ENCODE measurements around the gene SCN1A. TPM values are rescaled to one million over a fixed set of nuclear protein-coding genes. Genes with fewer than 3 reads are reported as not detected.

The SCN1A gene
- total and polyA plus RNA-seq, 2 experiments from 2014 or later, result 1.2 to 1.3 TPM

- TF ChIP-seq ZNF462 (CRISPR knock-in tag; IDR thresholded peaks at IDR 0.05), result no peak
- no peak for TF ChIP-seq ZNF331 (CRISPR knock-in tag; IDR thresholded peaks at IDR 0.05; ENCODE audit: low read depth)
- no peak for TF ChIP-seq CREB1 (CRISPR knock-in tag; IDR thresholded peaks at IDR 0.05; ENCODE audit: low read depth)
- TF ChIP-seq JUNB (IDR thresholded peaks at IDR 0.05; ENCODE audit: unreplicated experiment), result no peak
Observed at GRCh38 chr2:165950438-165950837, 177.4 kb downstream of the SCN1A start (continued).

GRCh38 chr2:165941827-165942226 lies 186.0 kb downstream of the SCN1A start:
- no peaks in the 10 kb centered on the region for H3K9me3 Mint-ChIP-seq
- no peak overlapping the region for H3K4me3 Mint-ChIP-seq
- Histone ChIP-seq H3K27ac (ENCODE audit: low read depth) (no peak overlapping the region), H4K20me1 (replicated peaks; ENCODE audit: insufficient read depth) (no peaks in the 10 kb centered on the region), H3K79me2 (replicated peaks; ENCODE audit: insufficient read depth) (no peaks in the 10 kb centered on the region), H3K36me3 (ENCODE audit: insufficient read depth) (peaks cover 24% of the 10 kb centered on the region), H3F3A (replicated peaks; ENCODE audit: low read depth) (no peaks in the 10 kb centered on the region), H2AFZ (no peak overlapping the region), H3K4me3 (no peak overlapping the region), H3K4me1 (ENCODE audit: insufficient read depth) (peaks cover 7% of the 10 kb centered on the region), H3K27me3 (ENCODE audit: insufficient read depth) (no peaks in the 10 kb centered on the region), H3K9me2 (ENCODE audit: insufficient read depth) (no peaks in the 10 kb centered on the region), H3K4me2 (no peak overlapping the region)
- no peak overlapping the region for H3K27ac Mint-ChIP-seq
- peaks cover 23% of the 10 kb centered on the region for H3K36me3 Mint-ChIP-seq (ENCODE audit: low read depth)
- H3K27me3 Mint-ChIP-seq (ENCODE audit: insufficient read depth, low read depth, poor library complexity), result no peaks in the 10 kb centered on the region
- ATAC-seq, result no peak
- DNase-seq (ENCODE audit: low spot score), result no peak
- peaks cover 9% of the 10 kb centered on the region for H3K4me1 Mint-ChIP-seq
- no peak for TF ChIP-seq EZH2phosphoT487 (IDR thresholded peaks at IDR 0.05; ENCODE audit: unreplicated experiment)
- no peak for TF ChIP-seq JUNB (IDR thresholded peaks at IDR 0.05; ENCODE audit: unreplicated experiment)
- no peak for TF ChIP-seq ETS1 (IDR thresholded peaks at IDR 0.05)
- no peak for TF ChIP-seq ZNF462 (CRISPR knock-in tag; IDR thresholded peaks at IDR 0.05)

Measured in GM23338 (cell line).